ENCODE results near the gene CELF2. TPM values are rescaled to one million over a fixed set of nuclear protein-coding genes. Genes with fewer than 3 reads are reported as not detected.

CELF2 gene
- polyA plus RNA-seq, 1 experiment: 24.7 TPM

- no peak overlapping the region for H3K4me3 ChIP-seq (ENCODE audit: low read depth, low read length)
- POLR2A ChIA-PET: interaction anchor here (0.7 kb wide), 1 partner anchor 33 kb away, joined by 4 read pairs; no protein-coding TSS in a partner anchor
- TF ChIP-seq CTCF (IDR thresholded peaks at IDR 0.05; ENCODE audit: low read depth, low read length): no peak
- CTCF ChIA-PET: no interaction called here
- H3K9me3 ChIP-seq (ENCODE audit: control insufficient read depth, insufficient read depth, low read length): peaks cover 5% of the 10 kb centered on the region; the same call in 1 of the 2 replicates
- DNase-seq (ENCODE audit: low read depth, low spot score): no peak
- no peak overlapping the region for H3K27ac ChIP-seq (ENCODE audit: low read depth, low read length)
- no peaks in the 10 kb centered on the region for H3K27me3 ChIP-seq (ENCODE audit: control insufficient read depth, insufficient read depth, low read length)
These were observed 191.5 kb downstream of the CELF2 start for GRCh38 chr10:11208908-11209829.

DNA sequence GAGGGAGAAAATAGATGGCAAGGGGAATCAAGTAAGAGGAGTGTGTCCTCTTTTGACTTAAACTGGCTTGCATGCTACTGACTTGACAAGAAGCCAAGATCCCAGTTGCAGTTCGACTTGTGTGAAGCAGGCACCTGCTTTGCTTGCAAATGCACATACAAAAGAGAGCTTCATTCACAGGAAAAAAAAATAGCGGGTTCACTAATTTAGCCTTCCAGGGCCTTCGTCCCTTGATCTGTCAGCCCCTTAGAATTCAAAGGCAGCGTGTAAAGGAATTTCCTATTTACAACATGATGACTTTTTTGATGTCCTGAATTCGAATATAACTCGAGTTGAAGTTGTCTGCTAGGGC lies 192.1 kb downstream of the CELF2 start:
- ChIA-PET POLR2A (interaction anchor here (0.7 kb wide), 1 partner anchor 32 kb away, joined by 4 read pairs; no protein-coding TSS in a partner anchor), CTCF (no interaction called here)
- Histone ChIP-seq H3K4me3 (ENCODE audit: low read depth, low read length) (no peak overlapping the region), H3K27me3 (ENCODE audit: control insufficient read depth, insufficient read depth, low read length) (no peaks in the 10 kb centered on the region), H3K9me3 (ENCODE audit: control insufficient read depth, insufficient read depth, low read length) (peaks cover 2% of the 10 kb centered on the region; the same call in 1 of the 2 replicates), H3K27ac (ENCODE audit: low read depth, low read length) (no peak overlapping the region)
- no peak for TF ChIP-seq CTCF (IDR thresholded peaks at IDR 0.05; ENCODE audit: low read depth, low read length)
- DNase-seq (ENCODE audit: low read depth, low spot score): no peak

DNA sequence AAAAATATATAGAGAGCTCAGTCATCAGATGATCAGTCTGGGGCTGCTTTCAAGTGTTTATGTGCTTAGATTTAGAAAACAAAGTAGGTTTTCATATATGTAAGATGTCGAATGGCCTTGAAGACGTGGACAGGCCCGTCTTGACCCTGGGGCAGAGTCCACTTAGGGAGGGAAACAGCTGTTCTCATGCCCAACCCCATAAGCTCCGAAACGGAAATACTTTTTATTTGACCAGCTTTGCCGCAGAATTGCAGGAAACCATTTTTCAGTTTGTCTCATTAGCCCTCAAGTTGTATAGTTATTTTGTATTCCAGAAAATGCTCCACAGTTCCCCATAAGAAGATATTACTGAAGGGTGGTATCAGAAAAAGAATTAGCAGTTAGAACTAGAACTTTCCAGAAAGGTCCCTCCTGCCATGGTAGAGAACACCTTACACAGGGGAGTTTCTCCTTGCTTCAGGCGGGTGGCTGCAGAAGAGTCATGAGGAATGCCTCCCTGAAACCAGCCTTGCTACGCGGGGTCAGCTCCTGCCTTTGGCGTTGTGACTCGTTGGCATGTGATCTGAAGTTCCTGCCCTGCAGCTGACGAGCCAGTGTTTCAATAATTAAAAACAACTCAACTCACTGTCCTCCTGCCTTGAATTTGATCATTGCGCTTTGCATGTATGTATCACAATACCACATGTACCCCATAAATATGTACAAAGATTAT lies 192.7 kb downstream of the CELF2 start:
- no peak for DNase-seq (ENCODE audit: low read depth, low spot score)
- TF ChIP-seq CTCF (IDR thresholded peaks at IDR 0.05; ENCODE audit: low read depth, low read length): no peak
- Histone ChIP-seq H3K4me3 (ENCODE audit: low read depth, low read length) (no peak overlapping the region), H3K9me3 (ENCODE audit: control insufficient read depth, insufficient read depth, low read length) (peaks cover 2% of the 10 kb centered on the region; the same call in 1 of the 2 replicates), H3K27ac (ENCODE audit: low read depth, low read length) (no peak overlapping the region), H3K27me3 (ENCODE audit: control insufficient read depth, insufficient read depth, low read length) (no peaks in the 10 kb centered on the region)
- CTCF ChIA-PET: no interaction called here
- POLR2A ChIA-PET: interaction anchor here (0.7 kb wide), 1 partner anchor 32 kb away, joined by 4 read pairs; no protein-coding TSS in a partner anchor

DNA sequence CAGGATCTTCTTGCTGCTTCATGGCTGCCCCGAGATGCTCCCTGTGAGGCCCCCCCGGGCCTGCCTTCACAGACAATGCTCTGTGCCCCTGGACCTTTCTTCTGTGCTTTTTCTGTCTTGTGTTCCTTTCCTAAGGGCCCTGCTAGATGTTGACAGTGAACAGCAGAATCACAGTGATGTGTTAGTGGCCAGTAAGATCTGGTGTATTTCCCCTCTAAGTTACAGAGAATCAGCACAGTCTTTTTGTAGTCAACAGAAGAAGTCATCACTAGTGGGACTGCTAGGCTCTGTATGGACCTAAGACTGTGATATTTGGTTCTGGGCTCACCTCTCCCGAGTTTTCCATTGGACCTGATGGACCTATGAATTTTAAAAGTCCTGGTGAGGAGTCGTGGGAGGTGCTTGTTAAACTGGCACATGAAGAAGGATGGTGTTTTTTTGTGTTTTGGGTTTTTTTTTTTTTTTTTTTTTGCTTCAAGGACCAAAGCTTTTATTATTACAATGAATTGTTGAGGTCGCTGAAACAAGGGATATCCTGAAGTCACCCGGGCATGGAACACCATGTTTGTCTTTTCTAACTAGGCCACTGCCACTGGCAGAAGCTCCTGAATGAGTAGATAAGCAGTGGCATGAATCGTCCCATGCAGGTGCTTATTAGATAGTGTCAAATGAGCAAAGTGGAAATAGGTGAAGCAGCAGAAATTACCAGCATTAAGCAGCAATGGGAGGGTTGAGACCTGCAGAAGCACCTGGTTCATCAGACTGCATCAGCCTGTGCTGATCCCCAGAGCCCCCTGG lies 194.8 kb downstream of the CELF2 start:
- POLR2A ChIA-PET: interaction anchor here (0.5 kb wide), 1 partner anchor 583 kb away, joined by 4 read pairs; no protein-coding TSS in a partner anchor
- CTCF ChIA-PET: interaction anchor here (0.6 kb wide), 1 partner anchor 30 kb away, joined by 4 read pairs; no protein-coding TSS in a partner anchor
- no peak for TF ChIP-seq CTCF (IDR thresholded peaks at IDR 0.05; ENCODE audit: low read depth, low read length)
- H3K27me3 ChIP-seq (ENCODE audit: control insufficient read depth, insufficient read depth, low read length): no peaks in the 10 kb centered on the region
- no peak for DNase-seq (ENCODE audit: low read depth, low spot score)
- H3K9me3 ChIP-seq (ENCODE audit: control insufficient read depth, insufficient read depth, low read length): peaks cover under 1% of the 10 kb centered on the region; the same call in 1 of the 2 replicates
- H3K27ac ChIP-seq (ENCODE audit: low read depth, low read length): no peak overlapping the region
- no peak overlapping the region for H3K4me3 ChIP-seq (ENCODE audit: low read depth, low read length)

Measured in AG04450 (cell line).